Thyroid gland (tissue), 4 donors: ENCODE data around the gene DBF4B.

Experiments
- POLR2A ChIP-seq, 2 donors: fragments of 450-650 bp; IDR thresholded peaks; one replicate each; pipeline ENCODE4 v1.6.1; 2017; ENCODE audit warnings: antibody characterized with exemption in 2 of 2, mild to moderate bottlenecking in 2 of 2, moderate library complexity in 1 of 2
- TF ChIP-seq, protein P1 (sequence below), 6 experiments: fragments of 200-600 bp in 3 of 6; fragments of 450-650 bp in 3 of 6; sonication (generic) in 3 of 6; IDR thresholded peaks; one replicate each; pipeline ENCODE4 v1.5.1; 2016 to 2019; ENCODE audit warnings: antibody characterized with exemption in 6 of 6, mild to moderate bottlenecking in 2 of 6, inconsistent platforms in 1 of 6, moderate library complexity in 1 of 6

DNA sequence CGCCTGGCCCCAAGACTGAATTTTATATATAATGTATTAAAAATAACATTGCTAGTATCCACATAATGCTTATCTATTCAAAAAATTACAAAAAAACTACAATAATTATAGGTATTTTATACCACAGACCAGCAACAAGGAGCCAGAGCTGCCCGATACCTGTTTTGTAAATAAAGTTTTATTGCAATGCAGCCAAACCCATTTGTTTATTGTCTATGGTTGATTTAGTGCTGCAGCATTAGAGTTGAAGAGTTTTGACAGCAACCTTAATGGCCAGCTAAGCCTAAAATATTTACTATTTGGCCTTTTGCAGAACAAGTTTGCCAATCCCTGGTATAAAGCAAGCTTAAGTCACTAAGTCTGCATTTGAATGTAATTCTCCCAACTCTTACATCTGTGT is 46.6 kb upstream of the DBF4B start:
- TF ChIP-seq, protein P1, sequence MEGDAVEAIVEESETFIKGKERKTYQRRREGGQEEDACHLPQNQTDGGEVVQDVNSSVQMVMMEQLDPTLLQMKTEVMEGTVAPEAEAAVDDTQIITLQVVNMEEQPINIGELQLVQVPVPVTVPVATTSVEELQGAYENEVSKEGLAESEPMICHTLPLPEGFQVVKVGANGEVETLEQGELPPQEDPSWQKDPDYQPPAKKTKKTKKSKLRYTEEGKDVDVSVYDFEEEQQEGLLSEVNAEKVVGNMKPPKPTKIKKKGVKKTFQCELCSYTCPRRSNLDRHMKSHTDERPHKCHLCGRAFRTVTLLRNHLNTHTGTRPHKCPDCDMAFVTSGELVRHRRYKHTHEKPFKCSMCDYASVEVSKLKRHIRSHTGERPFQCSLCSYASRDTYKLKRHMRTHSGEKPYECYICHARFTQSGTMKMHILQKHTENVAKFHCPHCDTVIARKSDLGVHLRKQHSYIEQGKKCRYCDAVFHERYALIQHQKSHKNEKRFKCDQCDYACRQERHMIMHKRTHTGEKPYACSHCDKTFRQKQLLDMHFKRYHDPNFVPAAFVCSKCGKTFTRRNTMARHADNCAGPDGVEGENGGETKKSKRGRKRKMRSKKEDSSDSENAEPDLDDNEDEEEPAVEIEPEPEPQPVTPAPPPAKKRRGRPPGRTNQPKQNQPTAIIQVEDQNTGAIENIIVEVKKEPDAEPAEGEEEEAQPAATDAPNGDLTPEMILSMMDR (IDR thresholded peaks at IDR 0.05) = no peak
- TF ChIP-seq POLR2A (IDR thresholded peaks at IDR 0.05) = no peak
